HepG2 (cell line): ENCODE results near the gene MTOR. TPM values are rescaled to one million over a fixed set of nuclear protein-coding genes. Genes with fewer than 3 reads are reported as not detected.

ENCODE experiments used
- ATAC-seq: fragments of 200-7000 bp; cut with Tn5 transposase; 3 replicates; pipeline ENCODE4 v1.9.1; 2020; ENCODE audit warnings: mild to moderate bottlenecking, moderate library complexity
- BruUV-seq: library from RNA; stranded (reverse); fragments of 400-500 nt; replicated peaks from 2 replicates; lab custom pipeline; 2021; lab: Mats Ljungman, UMichigan
- CTCF ChIA-PET: fragments of 300-600 bp; formaldehyde crosslinking; extraction: SDS; loops from one replicate; lab custom pipeline; 2021; ENCODE audit warnings: low total read pairs, inconsistent platforms, low intra/inter-chr PET ratio; lab: Yijun Ruan, JAX
- POLR2A ChIA-PET: fragments of 350-600 bp; sonication (Branson Sonifier 250); formaldehyde crosslinking; loops from one replicate; lab custom pipeline; 2020; ENCODE audit warnings: antibody characterized with exemption, inconsistent platforms; lab: Yijun Ruan, JAX
- DNase-seq: peaks from one replicate; pipeline ENCODE4 v3.0.0-alpha.2; 2015; ENCODE audit warnings: low spot score
- FAIRE-seq: peaks from 3 replicates; lab custom pipeline; 2011; peaks lifted over from hg19 to GRCh38; lab: Jason Lieb, UNC
- H2AFZ ChIP-seq: one replicate; pipeline ENCODE4 v1.6.1; 2011; ENCODE audit warnings: low read length, inconsistent platforms
- H3K27ac ChIP-seq: fragments of 300-600 bp; 3 replicates; pipeline ENCODE4 v1.8.0; 2011; ENCODE audit warnings: mixed run types, mild to moderate bottlenecking, mixed read lengths, low read length, inconsistent platforms; ENCODE audit not compliant: insufficient read depth; ENCODE audit errors: extremely low read length
- H3K27me3 ChIP-seq, 2 experiments: fragments of 200-600 bp in 1 of 2; 2 replicates in 1 of 2; 3 replicates in 1 of 2; pipeline versions ENCODE4 v1.6.0 to v1.8.0; 2011; ENCODE audit warnings: low read length in 2 of 2, mild to moderate bottlenecking in 2 of 2, moderate library complexity in 2 of 2, inconsistent platforms in 1 of 2; ENCODE audit not compliant: insufficient read depth in 2 of 2, control insufficient read depth in 1 of 2
- H3K36me3 ChIP-seq, 2 experiments: fragments of 200-600 bp in 1 of 2; replicated peaks in 1 of 2; 2 replicates in 1 of 2; 3 replicates in 1 of 2; pipeline versions ENCODE4 v1.5.1 to v1.8.0; 2011; ENCODE audit warnings: low read length in 2 of 2, inconsistent platforms in 1 of 2; ENCODE audit not compliant: insufficient read depth in 2 of 2, control insufficient read depth in 1 of 2
- H3K4me1 ChIP-seq: 2 replicates; pipeline ENCODE4 v1.5.1; 2012; ENCODE audit warnings: low read length, inconsistent platforms; ENCODE audit not compliant: insufficient read depth
- H3K4me2 ChIP-seq: 2 replicates; pipeline ENCODE4 v1.6.0; 2011; ENCODE audit warnings: low read depth, low read length, inconsistent platforms
- H3K4me3 ChIP-seq, 3 experiments: fragments of 200-600 bp in 1 of 3; sonication (generic), shearing (Covaris generic) in 1 of 3; replicated peaks in 1 of 3; 2 replicates each; pipeline ENCODE4 v1.5.1; 2011 to 2016; ENCODE audit warnings: low read length in 3 of 3, inconsistent platforms in 2 of 3, low read depth in 2 of 3, mild to moderate bottlenecking in 2 of 3, control low read depth in 1 of 3, mixed read lengths in 1 of 3; ENCODE audit not compliant: insufficient read depth in 1 of 3
- H3K79me2 ChIP-seq: one replicate; pipeline ENCODE4 v1.6.1; 2011; ENCODE audit warnings: low read length, inconsistent platforms; ENCODE audit not compliant: insufficient read depth
- H3K9ac ChIP-seq: 2 replicates; pipeline ENCODE4 v1.6.0; 2011; ENCODE audit warnings: mild to moderate bottlenecking, low read depth, low read length, inconsistent platforms; ENCODE audit not compliant: insufficient read depth
- H3K9me3 ChIP-seq: 2 replicates; pipeline ENCODE4 v1.5.1; 2012; ENCODE audit warnings: mild to moderate bottlenecking, low read length
- H4K20me1 ChIP-seq: 2 replicates; pipeline ENCODE4 v1.6.0; 2011; ENCODE audit warnings: inconsistent platforms, mild to moderate bottlenecking, low read length, moderate library complexity; ENCODE audit not compliant: insufficient read depth
- BORCS8-MEF2B ChIP-seq: sonication (generic); formaldehyde crosslinking; IDR thresholded peaks from 2 replicates; pipeline ENCODE4 v1.8.0; 2022; ENCODE audit warnings: mild to moderate bottlenecking, missing genetic modification reagents
- GMEB1 ChIP-seq: sonication (generic); formaldehyde crosslinking; IDR thresholded peaks from 2 replicates; pipeline ENCODE4 v1.5.1; 2020; ENCODE audit warnings: missing genetic modification reagents, mild to moderate bottlenecking, borderline replicate concordance
- HDAC6 ChIP-seq: fragments of 200-600 bp; sonication (generic); IDR thresholded peaks from 2 replicates; pipeline ENCODE4 v1.7.0; 2017; ENCODE audit warnings: mild to moderate bottlenecking, antibody characterized with exemption, low read length, low read depth
- HOXA7 ChIP-seq: sonication (generic); formaldehyde crosslinking; IDR thresholded peaks from 2 replicates; pipeline ENCODE4 v1.8.1; 2022; ENCODE audit warnings: mild to moderate bottlenecking, missing genetic modification reagents, moderate library complexity
- PAWR ChIP-seq: sonication (generic); formaldehyde crosslinking; IDR thresholded peaks from 2 replicates; pipeline ENCODE4 v1.4.0; 2020; ENCODE audit warnings: missing genetic modification reagents, mild to moderate bottlenecking, borderline replicate concordance
- SSRP1 ChIP-seq: IDR thresholded peaks from 2 replicates; pipeline ENCODE4 v1.6.1; 2016; ENCODE audit warnings: control low read depth
- ZNF589 ChIP-seq: sonication (generic); formaldehyde crosslinking; conservative IDR thresholded peaks from 2 replicates; pipeline ENCODE4 v1.8.0; 2022; ENCODE audit warnings: mild to moderate bottlenecking, moderate library complexity, missing genetic modification reagents
- WGBS: methylation state at CpG from one replicate; pipeline ENCODE4 v1.1.6; 2017; ENCODE audit warnings: low lambda C conversion rate; 5-methylcytosine and 5-hydroxymethylcytosine counted together
- in situ Hi-C: cut with HindIII; loops from 2 replicates; pipeline ENCODE4 v1.10.0; 2017; ENCODE audit warnings: low pct_unique_long_range_greater_than_20kb; ENCODE audit not compliant: extremely low pct_ligation_motif_present
- intact Hi-C: fragments of 100-400 bp; cut with micrococcal nuclease; formaldehyde crosslinking; loops from one replicate; pipeline ENCODE4 v1.10.0; 2022; ENCODE audit not compliant: unreplicated experiment
- polyA plus RNA-seq, 8 experiments: library from polyadenylated mRNA; depleted of rRNA in 3 of 8; stranded (reverse) in 7 of 8; unstranded in 1 of 8; fragments of >200 nt; fragmentation: Illumina TruSeq in 4 of 8; extraction: Trizol in 4 of 8; gene quantifications; 2 replicates each; pipeline versions ENCODE4 v1.2.1 to v1.2.3, GENCODE V29; 2011 to 2016; ENCODE audit warnings: low read depth in 4 of 8, missing spikeins in 1 of 8, mixed read lengths in 1 of 8; ENCODE audit not compliant: insufficient read depth in 1 of 8
- total RNA-seq, 5 experiments: library from RNA; depleted of rRNA; stranded (reverse); fragments of >200 nt; fragmentation: Illumina TruSeq; extraction: Trizol; gene quantifications; 2 replicates each; pipeline ENCODE4 v1.2.3, GENCODE V29; 2016; ENCODE audit warnings: low read depth in 1 of 5
- TF ChIP-seq, protein P1 (sequence below): sonication (generic); formaldehyde crosslinking; IDR thresholded peaks from 2 replicates; pipeline ENCODE4 v1.4.0; 2020; ENCODE audit warnings: mild to moderate bottlenecking, missing genetic modification reagents

Gene MTOR
- total and polyA plus RNA-seq, 2 of the 13 experiments (the other 11 are each of a cell fraction or from before 2014, with no cell fraction given): 24.6 to 34.6 TPM

DNA sequence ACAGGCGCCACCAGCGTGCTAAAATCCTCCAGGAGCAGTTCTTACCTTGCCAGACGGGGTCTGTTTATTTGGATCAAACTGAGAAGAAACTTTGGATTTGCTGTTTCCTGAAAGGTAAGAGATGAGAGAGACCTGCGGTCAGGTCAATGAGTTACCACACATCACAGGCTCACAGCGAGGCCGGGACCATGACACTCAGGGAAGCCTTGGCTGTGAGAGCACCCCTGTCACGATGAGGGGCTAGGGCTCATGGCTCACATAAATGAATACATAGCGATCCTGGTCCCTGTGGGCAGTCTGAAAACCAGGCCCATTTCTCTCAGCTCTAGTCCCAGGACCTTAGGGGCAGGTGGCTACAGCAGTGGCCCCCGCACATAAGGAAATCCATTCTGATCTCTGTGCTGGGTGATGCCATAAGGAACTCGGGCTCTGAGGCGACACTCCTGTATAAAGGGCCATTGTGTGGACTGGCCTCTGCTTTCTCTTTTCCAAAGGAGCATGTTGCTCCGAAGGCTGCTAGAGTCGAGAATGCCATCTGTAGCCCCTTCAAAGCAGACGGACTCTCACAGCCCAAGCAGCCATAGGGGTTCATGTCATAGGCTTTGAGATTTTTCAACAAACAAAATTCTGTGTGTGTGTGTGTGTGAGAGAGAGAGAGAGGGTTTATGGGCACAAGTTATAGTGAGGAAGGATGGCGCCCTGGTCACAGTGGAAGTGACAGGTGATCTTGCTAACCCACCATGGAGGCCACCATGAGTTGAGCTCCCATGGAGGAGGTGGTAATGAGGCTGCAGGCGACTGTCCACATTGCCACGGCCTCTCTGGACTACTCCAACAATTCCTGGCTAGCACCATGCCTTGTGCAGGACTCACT is 193.5 kb downstream of the MTOR start (continued):
- TF ChIP-seq GMEB1 (CRISPR knock-in tag): no peak
- TF ChIP-seq SSRP1 (CRISPR knock-in tag): no peak

GRCh38 chr1:11067716-11068599 is 194.4 kb downstream of the MTOR start:
- Histone ChIP-seq H3K27ac (no peak overlapping the region), H3K27me3 (no peaks in the 10 kb centered on the region), H2AFZ (no peak overlapping the region), H3K36me3 (peaks cover 43 to 81% of the 10 kb centered on the region in 2 experiments), H3K4me1 (no peaks in the 10 kb centered on the region), H3K4me3 (no peak overlapping the region), H3K79me2 (no peaks in the 10 kb centered on the region), H3K9me3 (no peaks in the 10 kb centered on the region), H3K9ac (no peak overlapping the region), H4K20me1 (no peaks in the 10 kb centered on the region), H3K4me2 (no peak overlapping the region)
- in situ Hi-C loops (no loop called here), intact Hi-C loops (no loop called here)
- no TSS peak for BruUV-seq
- no peak for ATAC-seq
- no peak for DNase-seq
- POLR2A ChIA-PET: no interaction called here
- CTCF ChIA-PET: no interaction called here
- FAIRE-seq: no peak
- no peak for TF ChIP-seq ZNF589 (CRISPR knock-in tag)
- TF ChIP-seq HDAC6: no peak
- TF ChIP-seq HOXA7 (CRISPR knock-in tag): no peak
- TF ChIP-seq BORCS8-MEF2B (CRISPR knock-in tag): no peak
- TF ChIP-seq, protein P1, sequence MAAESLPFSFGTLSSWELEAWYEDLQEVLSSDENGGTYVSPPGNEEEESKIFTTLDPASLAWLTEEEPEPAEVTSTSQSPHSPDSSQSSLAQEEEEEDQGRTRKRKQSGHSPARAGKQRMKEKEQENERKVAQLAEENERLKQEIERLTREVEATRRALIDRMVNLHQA: no peak
- no peak for TF ChIP-seq PAWR (CRISPR knock-in tag)
- 95% methylated on average over 14 of the region's 18 CpGs for WGBS
